Measurements from ENCODE around the gene ANKRD55. TPM values are rescaled to one million over a fixed set of nuclear protein-coding genes. Genes with fewer than 3 reads are reported as not detected.
"Not testable (repeated sequence)": the region's sequence is repeated elsewhere in the genome, so short reads cannot be mapped to it uniquely, and the experiment has no call there.

ANKRD55 gene
- total RNA-seq, 1 donor from 2014 or later, result not detected

- no peak for DNase-seq (ENCODE audit: low spot score, unreplicated experiment)
- Mint-ChIP-seq H3K4me3 (ENCODE audit: low read depth) (no peak overlapping the region), H3K27me3 (peaks cover 4% of the 10 kb centered on the region), H3K27ac (no peak overlapping the region), H3K9me3 (ENCODE audit: low read depth) (peaks cover 7% of the 10 kb centered on the region), H3K4me1 (ENCODE audit: low read depth) (peaks cover 12% of the 10 kb centered on the region), H3K36me3 (ENCODE audit: insufficient read depth) (no peaks in the 10 kb centered on the region)
- no peak for TF ChIP-seq CTCF (IDR thresholded peaks at IDR 0.05; ENCODE audit: unreplicated experiment)
Observed at GRCh38 chr5:56229111-56229510, 4.0 kb downstream of the ANKRD55 start.

GRCh38 chr5:56228631-56229030 lies 4.5 kb downstream of the ANKRD55 start:
- Mint-ChIP-seq H3K4me1 (ENCODE audit: low read depth) (peaks cover 12% of the 10 kb centered on the region), H3K9me3 (ENCODE audit: low read depth) (peaks cover 8% of the 10 kb centered on the region), H3K27me3 (peaks cover 3% of the 10 kb centered on the region), H3K27ac (no peak overlapping the region), H3K4me3 (ENCODE audit: low read depth) (no peak overlapping the region), H3K36me3 (ENCODE audit: insufficient read depth) (no peaks in the 10 kb centered on the region)
- TF ChIP-seq CTCF (IDR thresholded peaks at IDR 0.05; ENCODE audit: unreplicated experiment), result no peak
- DNase-seq (ENCODE audit: low spot score, unreplicated experiment), result no peak

DNA sequence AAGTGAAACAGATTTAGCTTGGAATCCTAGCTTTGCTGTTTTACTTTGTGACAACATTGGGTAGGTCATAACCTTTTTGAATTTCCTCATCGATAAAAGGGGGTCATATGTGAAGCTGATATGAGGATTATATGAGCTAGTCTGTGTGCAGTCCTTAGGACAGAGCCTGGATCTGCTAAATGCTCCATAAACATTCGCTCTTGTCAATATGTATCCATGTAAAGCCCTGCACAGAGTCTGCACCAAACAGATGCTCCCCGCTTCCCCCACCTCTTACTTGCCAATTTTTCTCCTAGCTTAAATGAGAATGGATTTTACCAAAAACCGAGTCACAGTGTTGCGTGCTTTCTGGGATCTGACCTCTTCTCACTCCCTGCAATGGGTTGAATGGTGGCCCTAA lies 5.4 kb downstream of the ANKRD55 start:
- no peak for TF ChIP-seq CTCF (IDR thresholded peaks at IDR 0.05; ENCODE audit: unreplicated experiment)
- Mint-ChIP-seq H3K9me3 (ENCODE audit: low read depth) (peaks cover 11% of the 10 kb centered on the region), H3K36me3 (ENCODE audit: insufficient read depth) (no peaks in the 10 kb centered on the region), H3K4me1 (ENCODE audit: low read depth) (peaks cover 4% of the 10 kb centered on the region), H3K4me3 (ENCODE audit: low read depth) (no peak overlapping the region), H3K27me3 (no peaks in the 10 kb centered on the region), H3K27ac (no peak overlapping the region)
- DNase-seq (ENCODE audit: low spot score, unreplicated experiment), result no peak

- H3K27me3 Mint-ChIP-seq; H3K27ac Mint-ChIP-seq; H3K36me3 Mint-ChIP-seq (ENCODE audit: insufficient read depth); DNase-seq (ENCODE audit: low spot score, unreplicated experiment); H3K4me1 Mint-ChIP-seq (ENCODE audit: low read depth); H3K4me3 Mint-ChIP-seq (ENCODE audit: low read depth): not testable (repeated sequence)
- peaks cover 33% of the 10 kb centered on the region for H3K9me3 Mint-ChIP-seq (ENCODE audit: low read depth)
Observed at GRCh38 chr5:56223298-56223697, 9.8 kb downstream of the ANKRD55 start.

DNA sequence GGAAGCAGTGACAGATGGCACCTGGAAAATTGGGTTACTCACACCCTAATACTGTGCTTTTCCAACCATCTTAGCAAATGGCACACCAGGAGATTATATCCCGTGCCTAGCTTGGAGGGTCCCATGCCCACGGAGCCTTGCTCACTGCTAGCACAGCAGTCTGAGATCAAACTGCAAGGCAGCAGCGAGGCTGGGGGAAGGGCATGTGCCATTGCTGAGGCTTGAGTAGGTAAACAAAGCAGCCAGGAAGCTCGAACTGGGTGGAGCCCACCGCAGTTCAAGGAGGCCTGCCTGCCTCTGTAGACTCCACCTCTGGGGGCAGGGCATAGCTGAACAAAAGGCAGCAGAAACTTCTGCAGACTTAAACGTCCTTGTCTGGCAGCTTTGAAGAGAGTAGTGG lies 11.5 kb downstream of the ANKRD55 start:
- not testable (repeated sequence) for H3K27me3 Mint-ChIP-seq; H3K4me1 Mint-ChIP-seq (ENCODE audit: low read depth); H3K27ac Mint-ChIP-seq; H3K4me3 Mint-ChIP-seq (ENCODE audit: low read depth); DNase-seq (ENCODE audit: low spot score, unreplicated experiment); H3K36me3 Mint-ChIP-seq (ENCODE audit: insufficient read depth)
- H3K9me3 Mint-ChIP-seq (ENCODE audit: low read depth), result peaks cover 42% of the 10 kb centered on the region

DNA sequence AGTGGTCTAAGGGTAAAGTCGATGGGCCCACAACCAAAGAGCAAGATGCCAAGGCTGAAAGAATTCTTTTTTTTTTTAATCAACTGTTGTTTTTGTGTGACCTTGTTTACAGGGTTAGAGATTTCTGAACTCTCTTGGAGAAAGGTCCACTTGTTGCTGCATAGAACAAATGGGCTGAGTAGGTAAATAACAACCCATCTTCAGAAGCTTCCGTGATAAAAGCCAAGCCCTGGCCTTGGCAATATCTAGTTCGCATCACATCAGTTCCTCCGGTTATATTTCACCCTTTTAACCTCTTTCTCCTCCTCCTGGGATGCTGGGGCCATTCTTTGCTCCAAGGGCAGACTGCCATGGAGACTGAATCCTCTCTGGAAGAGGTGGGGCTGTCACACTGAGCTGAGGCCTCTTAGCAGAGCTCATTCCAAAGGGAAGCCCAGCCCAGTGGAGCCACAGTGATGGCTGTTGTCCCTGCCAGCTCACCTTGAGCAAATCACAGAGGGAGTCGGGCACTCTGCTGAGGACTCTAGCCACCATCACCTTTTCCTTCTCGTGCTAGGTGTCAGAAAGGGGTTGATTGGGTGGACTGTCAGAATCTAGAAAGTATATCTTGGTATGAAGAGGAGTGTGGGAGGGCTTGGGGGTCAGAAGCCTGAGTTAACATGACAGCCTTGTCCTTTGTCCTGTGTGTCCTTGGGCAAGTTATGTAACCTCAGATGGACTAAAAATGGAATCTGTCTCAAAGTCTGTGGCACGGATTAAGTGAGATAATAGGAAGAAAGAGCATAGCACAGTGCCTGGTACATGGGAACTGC lies 17.9 kb downstream of the ANKRD55 start:
- Mint-ChIP-seq H3K4me1 (ENCODE audit: low read depth) (peaks cover 10% of the 10 kb centered on the region), H3K27ac (no peak overlapping the region), H3K9me3 (ENCODE audit: low read depth) (peaks cover 32% of the 10 kb centered on the region), H3K36me3 (ENCODE audit: insufficient read depth) (peaks cover 5% of the 10 kb centered on the region), H3K27me3 (no peaks in the 10 kb centered on the region), H3K4me3 (ENCODE audit: low read depth) (no peak overlapping the region)
- no peak for TF ChIP-seq CTCF (IDR thresholded peaks at IDR 0.05; ENCODE audit: unreplicated experiment)
- DNase-seq (ENCODE audit: low spot score, unreplicated experiment), result no peak

GRCh38 chr5:56213886-56214535 lies 19.1 kb downstream of the ANKRD55 start:
- not testable (repeated sequence) for H3K36me3 Mint-ChIP-seq (ENCODE audit: insufficient read depth); H3K27me3 Mint-ChIP-seq; H3K4me3 Mint-ChIP-seq (ENCODE audit: low read depth); H3K27ac Mint-ChIP-seq; DNase-seq (ENCODE audit: low spot score, unreplicated experiment)
- peaks cover 26% of the 10 kb centered on the region for H3K9me3 Mint-ChIP-seq (ENCODE audit: low read depth)
- peaks cover 10% of the 10 kb centered on the region for H3K4me1 Mint-ChIP-seq (ENCODE audit: low read depth)

All from progenitor cell of endocrine pancreas (in vitro differentiated cells).